ENCODE data around the gene SYTL1.

DNA sequence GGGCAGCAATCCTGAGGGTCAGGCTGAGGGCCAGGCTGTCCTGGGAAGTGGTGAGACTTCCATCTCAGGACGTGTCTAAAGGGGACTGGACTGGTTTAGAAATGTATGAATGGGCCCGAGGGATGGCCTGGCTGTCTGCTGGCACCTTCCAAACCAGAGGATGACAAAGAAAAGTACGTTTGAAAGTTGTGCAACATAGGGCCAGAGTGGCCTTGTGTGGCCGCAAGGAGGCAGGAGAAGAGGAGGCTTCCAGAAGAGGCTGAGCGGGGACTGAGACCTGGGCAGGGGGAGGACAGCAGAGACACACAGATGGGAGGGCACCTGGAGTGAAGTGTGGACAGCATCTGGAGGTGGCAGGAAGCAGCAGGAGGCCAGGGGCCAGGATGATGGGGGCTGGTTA is 2.6 kb upstream of the SYTL1 start:
- TF ChIP-seq TAF1 (IDR thresholded peaks at IDR 0.05; ENCODE audit: low read depth): no peak
- TF ChIP-seq, protein P1, sequence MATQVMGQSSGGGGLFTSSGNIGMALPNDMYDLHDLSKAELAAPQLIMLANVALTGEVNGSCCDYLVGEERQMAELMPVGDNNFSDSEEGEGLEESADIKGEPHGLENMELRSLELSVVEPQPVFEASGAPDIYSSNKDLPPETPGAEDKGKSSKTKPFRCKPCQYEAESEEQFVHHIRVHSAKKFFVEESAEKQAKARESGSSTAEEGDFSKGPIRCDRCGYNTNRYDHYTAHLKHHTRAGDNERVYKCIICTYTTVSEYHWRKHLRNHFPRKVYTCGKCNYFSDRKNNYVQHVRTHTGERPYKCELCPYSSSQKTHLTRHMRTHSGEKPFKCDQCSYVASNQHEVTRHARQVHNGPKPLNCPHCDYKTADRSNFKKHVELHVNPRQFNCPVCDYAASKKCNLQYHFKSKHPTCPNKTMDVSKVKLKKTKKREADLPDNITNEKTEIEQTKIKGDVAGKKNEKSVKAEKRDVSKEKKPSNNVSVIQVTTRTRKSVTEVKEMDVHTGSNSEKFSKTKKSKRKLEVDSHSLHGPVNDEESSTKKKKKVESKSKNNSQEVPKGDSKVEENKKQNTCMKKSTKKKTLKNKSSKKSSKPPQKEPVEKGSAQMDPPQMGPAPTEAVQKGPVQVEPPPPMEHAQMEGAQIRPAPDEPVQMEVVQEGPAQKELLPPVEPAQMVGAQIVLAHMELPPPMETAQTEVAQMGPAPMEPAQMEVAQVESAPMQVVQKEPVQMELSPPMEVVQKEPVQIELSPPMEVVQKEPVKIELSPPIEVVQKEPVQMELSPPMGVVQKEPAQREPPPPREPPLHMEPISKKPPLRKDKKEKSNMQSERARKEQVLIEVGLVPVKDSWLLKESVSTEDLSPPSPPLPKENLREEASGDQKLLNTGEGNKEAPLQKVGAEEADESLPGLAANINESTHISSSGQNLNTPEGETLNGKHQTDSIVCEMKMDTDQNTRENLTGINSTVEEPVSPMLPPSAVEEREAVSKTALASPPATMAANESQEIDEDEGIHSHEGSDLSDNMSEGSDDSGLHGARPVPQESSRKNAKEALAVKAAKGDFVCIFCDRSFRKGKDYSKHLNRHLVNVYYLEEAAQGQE (IDR thresholded peaks at IDR 0.05; ENCODE audit: low read depth): no peak
- TF ChIP-seq CREB1 (IDR thresholded peaks at IDR 0.05; ENCODE audit: low read depth): no peak
- TF ChIP-seq NFIC (IDR thresholded peaks at IDR 0.05): no peak
